Frontal cortex (tissue), 4 donors: ENCODE results near the gene NANOG. TPM values are rescaled to one million over a fixed set of nuclear protein-coding genes. Genes with fewer than 3 reads are reported as not detected.
"Not testable (repeated sequence)": the region's sequence is repeated elsewhere in the genome, so short reads cannot be mapped to it uniquely, and the experiment has no call there.

Source experiments
- DNase-seq, 2 donors: peaks; one replicate each; pipeline ENCODE4 v3.0.0; 2012; ENCODE audit warnings: low spot score in 2 of 2
- FAIRE-seq: peaks from 2 replicates; lab custom pipeline; 2012; peaks lifted over from hg19 to GRCh38; lab: Jason Lieb, UNC
- total RNA-seq: library from RNA; depleted of rRNA; stranded (reverse); fragments of >200 nt; gene quantifications from one replicate; pipeline ENCODE4 v1.2.3, GENCODE V29; 2014
- donor health status: control.
- donor health status: control.
- donor health status: control.

NANOG gene
- total RNA-seq: not detected

DNA sequence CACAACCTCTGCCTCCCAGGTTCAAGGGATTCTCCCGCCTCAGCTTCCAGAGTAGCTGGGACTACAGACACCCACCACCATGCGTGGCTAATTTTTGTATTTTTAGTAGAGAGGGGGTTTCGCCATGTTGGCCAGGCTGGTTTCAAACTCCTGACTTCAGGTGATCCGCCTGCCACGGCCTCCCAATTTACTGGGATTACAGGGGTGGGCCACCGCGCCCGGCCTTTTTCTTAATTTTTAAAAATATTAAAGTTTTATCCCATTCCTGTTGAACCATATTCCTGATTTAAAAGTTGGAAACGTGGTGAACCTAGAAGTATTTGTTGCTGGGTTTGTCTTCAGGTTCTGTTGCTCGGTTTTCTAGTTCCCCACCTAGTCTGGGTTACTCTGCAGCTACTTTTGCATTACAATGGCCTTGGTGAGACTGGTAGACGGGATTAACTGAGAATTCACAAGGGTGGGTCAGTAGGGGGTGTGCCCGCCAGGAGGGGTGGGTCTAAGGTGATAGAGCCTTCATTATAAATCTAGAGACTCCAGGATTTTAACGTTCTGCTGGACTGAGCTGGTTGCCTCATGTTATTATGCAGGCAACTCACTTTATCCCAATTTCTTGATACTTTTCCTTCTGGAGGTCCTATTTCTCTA lies at the start of gene NANOG:
NANOG (plus strand) TSS at position 519 of the 645 bp plus-strand sequence. CDS start 213 bp downstream, outside the sequence.
- not testable (repeated sequence) for FAIRE-seq, DNase-seq

DNA sequence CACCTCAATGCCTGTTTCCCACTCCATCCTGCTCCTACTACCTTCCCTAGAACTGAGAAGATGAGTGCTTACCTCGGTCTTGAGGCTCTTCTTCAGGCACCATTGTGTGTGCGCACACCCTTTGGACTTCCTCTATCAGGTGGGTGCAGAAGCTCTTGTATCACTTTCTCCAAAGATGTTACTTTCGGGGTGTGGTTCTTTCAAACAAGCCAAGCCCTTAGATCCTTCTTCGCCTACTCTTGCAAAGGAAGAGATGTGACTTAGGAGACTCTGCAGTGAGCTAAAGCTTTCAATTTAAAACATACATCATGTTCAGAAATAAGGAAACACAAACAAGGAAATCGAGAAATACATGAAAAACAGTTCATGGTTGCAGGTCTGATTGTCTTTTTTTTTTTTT lies 42.0 kb upstream of the NANOG start, which contains the start of gene CLEC4C:
CLEC4C (minus strand) TSS at position 130 of the 400 bp plus-strand sequence; CDS start at position 103, 27 bp downstream.
- FAIRE-seq: no peak
- no peak for DNase-seq

DNA sequence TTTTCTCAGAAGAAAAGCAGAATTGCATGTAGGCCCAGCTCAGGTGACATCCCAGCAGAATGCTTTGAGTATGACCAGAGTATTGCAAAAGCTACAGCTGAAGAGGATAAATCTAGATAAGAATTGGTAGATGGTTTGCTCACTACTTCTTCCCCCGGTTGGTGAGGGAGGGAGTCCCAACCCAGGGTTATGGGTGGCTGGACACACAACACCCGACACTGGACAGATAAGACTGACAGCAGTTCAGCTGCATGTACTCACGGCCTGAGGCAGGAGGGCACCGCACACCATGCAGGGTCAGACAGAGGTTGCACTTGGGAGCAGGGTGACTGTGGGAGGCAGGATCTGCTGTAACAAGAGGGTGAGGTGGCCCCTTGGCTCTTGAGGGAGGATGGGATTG lies 40.4 kb upstream of the NANOG start:
- FAIRE-seq: no peak

DNA sequence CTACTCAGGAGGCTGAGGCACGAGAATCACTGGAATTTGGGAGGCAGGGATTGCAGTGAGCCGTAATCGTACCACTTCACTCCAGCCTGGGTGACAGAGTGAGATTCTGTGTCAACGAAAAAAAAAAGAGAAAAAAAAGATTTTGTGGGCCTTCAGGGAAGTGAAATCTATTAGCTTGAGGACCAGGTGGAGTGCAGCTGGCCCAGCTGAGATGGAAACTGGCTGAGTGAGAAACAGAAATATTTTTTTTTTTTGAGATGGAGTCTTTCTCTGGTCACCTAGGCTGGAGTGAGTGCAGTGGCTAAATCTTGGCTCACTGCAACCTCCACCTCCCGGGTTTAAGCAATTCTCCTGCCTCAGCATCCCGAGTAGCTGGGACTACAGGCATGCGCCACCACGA lies 39.8 kb upstream of the NANOG start:
- DNase-seq (no peak), FAIRE-seq (no peak)

More for the DNA sequence above, 40.4 kb upstream of the NANOG start:
- no peak for DNase-seq

DNA sequence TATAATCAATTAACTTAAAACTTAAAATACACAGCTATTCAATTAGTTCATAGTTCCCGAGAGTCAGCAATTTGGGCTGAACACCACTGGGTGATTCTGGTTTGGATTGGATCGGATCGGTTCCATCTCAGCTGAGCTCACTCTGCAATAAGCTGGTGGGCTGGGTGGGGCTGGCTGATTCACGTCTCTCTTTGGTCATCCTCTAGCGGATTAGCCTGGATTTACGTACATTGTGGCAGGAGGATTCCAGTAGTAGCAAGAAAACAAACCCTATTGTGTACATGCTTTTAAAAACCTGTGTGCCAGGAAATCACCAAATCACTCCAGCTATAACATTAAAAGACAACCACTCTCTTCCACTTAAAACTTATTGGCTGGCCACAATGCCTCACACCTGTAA lies 38.9 kb upstream of the NANOG start:
- no peak for FAIRE-seq

DNA sequence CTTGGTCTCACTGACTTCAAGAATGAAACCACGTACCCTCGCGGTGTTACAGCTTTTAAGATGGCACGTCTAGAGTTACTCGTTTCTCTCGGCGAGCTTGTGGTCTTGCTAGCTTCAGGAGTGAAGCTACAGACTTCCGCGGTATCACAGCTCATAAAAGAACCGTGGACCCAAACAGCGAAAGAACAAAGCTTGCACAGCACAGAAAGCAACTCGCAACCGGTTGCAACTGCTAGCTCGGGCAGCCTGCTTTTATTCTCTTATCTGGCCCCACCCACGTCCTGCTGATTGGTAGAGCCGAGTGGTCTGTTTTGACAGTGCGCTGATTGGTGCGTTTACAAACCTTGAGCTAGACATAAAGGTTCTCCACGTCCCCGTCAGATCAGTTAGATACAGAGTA lies 37.8 kb upstream of the NANOG start:
- DNase-seq (no peak), FAIRE-seq (no peak)

More for the DNA sequence above, 38.9 kb upstream of the NANOG start:
- no peak for DNase-seq

DNA sequence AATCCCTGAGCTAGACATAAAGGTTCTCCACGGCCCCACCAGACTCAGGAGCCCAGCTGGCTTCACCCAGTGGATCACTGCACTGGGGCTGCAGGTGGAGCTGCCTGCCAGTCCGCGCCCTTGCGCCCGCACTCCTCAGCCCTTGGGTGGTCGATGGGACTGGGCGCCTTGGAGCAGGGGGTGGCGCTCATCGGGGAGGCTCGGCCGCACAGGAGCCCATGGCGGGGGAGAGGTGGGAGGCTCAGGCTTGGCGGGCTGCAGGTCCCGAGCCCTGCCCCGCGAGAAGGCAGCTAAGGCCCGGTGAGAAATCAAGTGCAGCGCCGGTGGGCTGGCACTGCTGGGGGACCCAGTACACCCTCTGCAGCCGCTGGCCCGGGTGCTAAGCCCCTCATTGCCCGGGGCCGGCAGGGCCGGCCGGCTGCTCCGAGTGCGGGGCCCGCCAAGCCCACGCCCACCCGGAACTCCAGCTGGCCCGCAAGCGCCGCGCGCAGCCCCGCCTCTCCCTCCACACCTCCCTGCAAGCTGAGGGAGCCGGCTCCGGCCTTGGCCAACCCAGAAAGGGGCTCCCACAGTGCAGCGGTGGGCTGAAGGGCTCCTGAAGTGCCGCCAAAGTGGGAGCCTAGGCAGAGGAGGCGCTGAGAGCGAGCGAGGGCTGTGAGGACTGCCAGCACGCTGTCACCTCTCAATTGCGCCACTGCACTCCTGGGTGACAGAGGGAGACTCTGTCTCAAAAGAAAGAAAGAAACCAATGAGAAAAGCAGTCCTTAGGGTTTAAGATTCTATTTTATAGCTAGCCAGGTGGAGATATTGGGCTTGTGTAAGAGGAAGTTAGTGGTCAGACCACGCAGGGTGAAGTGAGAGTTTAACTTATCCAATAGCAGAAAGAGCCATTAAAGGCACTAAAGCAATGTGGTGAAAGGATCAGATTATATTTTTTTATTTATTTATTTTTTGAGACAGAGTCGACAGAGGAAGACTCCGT lies 37.0 kb upstream of the NANOG start:
- not testable (repeated sequence) for FAIRE-seq, DNase-seq

DNA sequence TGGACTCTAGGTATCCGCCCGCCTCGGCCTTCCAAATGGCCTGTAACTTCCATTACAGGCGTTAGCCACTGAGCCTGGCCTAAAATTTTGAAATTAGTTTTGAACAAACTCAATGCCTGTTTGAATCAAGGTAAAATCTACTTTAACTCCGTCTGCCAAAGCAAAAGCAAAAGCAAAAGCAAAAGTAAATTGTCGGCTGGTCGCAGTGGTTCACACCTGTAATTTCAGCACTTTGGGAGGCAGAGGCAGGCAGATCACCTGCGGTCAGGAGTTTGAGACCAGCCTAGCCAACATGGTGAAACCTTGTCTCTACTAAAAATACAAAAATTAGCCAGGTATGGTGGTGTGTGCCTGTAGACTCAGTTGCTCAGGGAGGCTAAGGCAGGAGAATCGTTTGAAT lies 33.5 kb upstream of the NANOG start:
- FAIRE-seq, DNase-seq: not testable (repeated sequence)

DNA sequence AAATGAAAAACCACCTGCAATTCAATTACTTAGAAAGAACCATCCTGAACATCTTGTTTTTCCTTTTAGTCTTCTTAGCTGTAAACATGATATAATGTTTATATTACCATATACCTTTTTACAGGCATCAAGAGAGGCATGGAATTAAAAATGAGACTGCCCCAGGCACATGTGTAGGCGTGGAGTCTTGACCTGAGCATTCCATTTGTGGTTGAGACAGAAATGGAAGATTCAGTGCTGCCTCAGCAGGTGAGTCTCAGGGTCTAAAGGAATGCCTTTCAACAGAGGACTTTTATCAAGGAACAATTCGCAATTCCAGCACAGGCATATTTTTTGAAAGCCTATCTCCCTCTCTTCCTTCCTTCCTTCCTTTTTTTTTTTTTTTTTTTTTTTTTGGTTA lies 32.2 kb upstream of the NANOG start:
- FAIRE-seq (no peak), DNase-seq (no peak)

DNA sequence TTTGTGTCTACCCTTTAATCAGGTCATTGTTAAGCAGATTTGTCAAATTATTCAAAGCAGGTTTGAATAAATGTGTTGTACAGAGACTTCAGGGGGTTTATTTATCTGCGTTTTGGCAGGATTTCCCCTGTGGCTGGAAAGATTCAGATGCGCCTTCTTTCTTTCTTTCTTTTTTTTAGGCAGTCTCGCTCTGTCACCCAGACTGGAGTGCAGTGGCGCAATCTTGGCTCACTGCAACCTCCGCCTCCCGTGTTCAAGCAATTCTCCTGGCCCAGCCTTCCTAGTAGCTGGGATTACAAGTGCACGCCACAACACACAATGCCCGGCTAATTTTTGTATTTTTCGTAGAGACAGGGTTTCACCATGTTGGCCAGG lies 30.4 kb upstream of the NANOG start:
- FAIRE-seq (no peak), DNase-seq (no peak)

DNA sequence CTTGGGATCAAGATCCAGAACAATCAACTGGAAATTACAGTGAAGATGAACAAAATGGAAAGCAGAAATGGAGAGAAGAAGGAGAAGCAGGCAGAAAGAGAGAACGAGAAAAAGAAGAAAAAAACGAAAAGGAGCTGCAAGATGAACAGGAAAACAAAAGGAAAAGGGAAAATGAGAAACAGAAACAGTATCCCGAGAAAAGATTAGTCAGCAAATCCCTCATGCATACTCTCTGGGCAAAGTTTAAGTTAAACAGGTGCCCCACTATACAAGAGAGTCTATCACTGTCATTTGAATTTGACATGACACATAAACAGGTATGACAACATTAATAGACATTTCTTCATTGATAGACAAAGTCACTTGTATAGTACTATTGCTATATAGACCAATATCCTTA lies 19.2 kb upstream of the NANOG start:
- DNase-seq (no peak), FAIRE-seq (no peak)

DNA sequence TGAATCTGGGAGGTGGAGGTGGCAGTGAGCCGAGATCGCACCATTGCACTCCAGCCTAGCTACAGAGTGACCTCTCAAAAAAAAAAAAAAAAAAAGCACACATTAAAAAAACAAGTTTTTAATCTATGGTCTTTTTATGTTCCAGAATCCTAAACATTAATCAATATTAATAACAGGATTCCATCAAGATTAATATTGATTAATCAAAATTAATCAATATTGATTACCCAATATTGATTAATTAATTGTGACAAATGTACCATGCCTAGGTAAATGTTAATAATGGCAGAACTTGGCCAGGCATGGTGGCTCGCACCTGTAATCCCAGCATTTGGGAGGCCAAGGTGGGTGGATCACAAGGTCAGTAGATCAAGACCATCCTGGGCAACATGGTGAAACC lies 7.9 kb upstream of the NANOG start:
- FAIRE-seq: no peak

DNA sequence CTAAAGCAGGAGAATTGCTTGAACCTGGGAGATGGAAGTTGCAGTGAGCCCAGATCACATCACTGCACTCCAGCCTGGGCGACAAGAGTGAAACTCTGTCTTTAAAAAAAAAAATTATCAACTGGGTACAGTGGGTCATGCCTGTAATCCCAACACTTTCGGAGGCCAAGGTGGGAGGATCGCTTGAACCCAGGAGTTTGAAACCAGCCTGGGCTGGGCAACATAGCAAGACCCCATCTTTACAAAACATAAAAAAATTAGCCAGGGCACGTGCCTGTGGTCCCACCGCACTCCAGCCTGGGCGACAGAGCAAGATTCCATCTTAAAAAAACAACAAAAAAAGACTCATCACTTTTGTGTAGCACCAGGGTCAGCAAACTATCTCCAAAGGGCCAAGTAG lies 7.1 kb upstream of the NANOG start:
- DNase-seq (no peak), FAIRE-seq (no peak)

More for the DNA sequence above, 7.9 kb upstream of the NANOG start:
- no peak for DNase-seq

DNA sequence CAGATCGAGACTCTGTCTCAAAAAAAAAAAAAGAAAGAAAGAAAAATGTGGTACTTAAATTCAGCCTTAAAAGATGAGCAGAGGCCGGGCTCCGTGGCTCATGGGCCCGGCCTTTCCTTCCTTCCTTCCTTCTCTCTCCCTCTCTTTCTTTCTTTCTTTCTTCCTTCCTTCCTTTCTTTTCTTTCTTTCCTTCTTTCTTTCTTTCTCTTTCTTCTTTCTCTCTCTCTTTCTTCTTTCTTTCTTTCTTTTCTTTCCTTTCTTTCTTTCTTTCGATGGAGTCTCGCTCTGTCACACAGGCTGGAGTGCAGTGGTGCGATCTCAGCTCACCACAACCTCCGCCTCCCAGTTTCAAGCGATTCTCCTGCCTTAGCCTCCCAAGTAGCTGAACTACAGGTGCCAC lies 5.8 kb upstream of the NANOG start:
- FAIRE-seq, DNase-seq: not testable (repeated sequence)

DNA sequence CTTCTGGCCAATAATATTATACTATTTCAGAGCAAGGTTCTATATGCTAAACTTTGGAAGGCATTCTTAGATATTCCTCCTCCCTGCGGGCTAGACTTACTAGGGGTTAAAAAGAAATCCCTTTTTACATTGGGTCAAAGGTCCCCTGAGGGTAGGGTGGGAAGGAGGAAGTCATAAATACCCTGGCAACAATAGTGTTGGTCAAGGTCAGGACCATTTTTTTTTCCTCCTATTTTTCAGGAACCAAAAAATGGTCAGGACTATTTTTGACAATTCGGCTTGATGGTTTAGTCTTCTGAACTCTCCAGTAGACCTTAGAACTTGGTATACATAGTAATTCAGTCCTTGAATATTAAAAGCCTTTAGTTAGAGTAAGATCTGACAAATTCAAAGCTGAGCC lies 4.5 kb upstream of the NANOG start:
- DNase-seq: no peak
- FAIRE-seq: no peak

DNA sequence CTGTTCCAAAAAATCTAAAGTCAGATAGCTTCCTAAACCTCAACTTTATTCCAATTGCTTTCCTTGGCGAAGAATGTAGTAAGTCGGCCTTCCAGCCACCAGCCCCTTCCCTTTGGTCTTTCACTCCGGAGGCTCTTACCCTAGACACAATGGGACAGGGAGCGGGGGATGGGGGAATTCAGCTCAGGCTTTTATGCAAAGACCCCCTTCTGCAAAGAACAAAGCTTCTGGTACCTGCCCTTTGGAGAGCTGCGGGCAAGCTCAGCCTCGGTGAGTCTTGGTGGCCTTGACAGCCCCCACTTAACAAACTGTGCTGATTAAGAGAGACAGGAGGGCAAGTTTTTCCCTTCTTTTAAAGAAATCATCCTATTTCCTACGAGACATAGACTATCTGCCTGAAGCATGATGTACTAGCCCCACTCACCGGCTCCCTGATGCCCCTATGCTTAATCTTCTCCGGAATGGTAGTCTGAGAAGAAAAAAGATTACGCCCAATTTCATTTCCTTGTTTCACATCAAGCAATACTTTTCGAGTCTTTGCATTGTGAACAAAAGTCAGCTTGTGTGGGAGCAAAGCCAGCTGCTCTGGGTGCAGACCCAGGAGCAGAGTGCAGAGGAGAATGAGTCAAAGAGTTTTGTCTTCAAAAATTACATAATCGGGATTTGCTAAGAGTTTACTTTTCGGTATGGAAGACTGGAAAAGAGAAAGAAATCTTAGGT lies 1.5 kb upstream of the NANOG start:
- no peak for FAIRE-seq
- DNase-seq: no peak

DNA sequence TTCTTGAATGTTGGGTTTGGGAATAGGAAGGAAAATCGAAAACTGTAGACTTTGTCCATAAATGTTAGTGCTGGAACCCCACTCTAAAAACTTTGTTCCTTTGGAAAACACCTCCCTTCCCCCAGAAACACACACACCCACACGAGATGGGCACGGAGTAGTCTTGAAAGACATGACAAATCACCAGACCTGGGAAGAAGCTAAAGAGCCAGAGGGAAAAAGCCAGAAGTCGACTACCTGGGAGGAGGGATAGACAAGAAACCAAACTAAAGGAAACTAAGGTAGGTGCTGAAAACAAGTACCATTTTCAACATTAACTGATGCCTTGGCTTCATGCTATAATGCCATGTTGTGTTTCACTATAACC lies 925 bp upstream of the NANOG start:
- FAIRE-seq (no peak), DNase-seq (no peak)

DNA sequence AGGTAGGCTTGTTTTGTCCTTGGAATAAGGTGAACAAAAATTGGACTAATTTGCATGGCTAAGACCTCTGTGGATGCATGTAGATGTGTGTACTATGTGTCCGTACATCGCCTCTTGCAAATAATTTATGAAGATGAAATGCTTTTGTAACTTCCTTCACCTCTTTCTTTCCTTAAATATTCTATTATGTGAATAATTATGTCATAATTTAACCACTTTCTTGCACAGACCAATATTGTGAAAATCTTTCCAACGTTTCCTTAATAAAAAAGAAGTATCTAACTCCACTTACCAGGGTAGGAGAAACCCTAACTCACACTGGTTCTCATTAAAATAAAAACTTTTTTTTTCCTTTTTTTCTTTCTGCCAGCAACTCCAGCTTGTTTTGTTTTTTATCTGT lies 4.0 kb downstream of the NANOG start:
- FAIRE-seq: no peak
- DNase-seq: no peak

DNA sequence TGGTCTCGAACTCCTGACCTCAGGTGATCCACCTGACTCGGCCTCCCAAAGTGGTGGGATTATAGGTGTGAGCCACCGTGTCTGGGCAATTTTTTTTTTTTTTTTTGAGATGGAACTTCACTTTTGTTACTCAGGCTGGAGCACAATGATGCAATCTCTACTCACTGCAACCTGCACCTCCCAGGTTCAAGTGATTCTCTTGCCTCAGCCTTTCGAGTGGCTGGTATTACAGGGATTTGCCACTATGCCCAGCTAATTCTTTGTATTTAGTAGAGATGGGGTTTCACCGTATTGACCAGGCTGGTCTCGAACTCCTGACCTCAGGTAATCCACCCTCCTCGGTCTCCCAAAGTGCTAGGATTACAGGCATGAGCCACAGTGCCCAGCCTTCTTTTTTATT lies 8.1 kb downstream of the NANOG start:
- not testable (repeated sequence) for DNase-seq, FAIRE-seq

DNA sequence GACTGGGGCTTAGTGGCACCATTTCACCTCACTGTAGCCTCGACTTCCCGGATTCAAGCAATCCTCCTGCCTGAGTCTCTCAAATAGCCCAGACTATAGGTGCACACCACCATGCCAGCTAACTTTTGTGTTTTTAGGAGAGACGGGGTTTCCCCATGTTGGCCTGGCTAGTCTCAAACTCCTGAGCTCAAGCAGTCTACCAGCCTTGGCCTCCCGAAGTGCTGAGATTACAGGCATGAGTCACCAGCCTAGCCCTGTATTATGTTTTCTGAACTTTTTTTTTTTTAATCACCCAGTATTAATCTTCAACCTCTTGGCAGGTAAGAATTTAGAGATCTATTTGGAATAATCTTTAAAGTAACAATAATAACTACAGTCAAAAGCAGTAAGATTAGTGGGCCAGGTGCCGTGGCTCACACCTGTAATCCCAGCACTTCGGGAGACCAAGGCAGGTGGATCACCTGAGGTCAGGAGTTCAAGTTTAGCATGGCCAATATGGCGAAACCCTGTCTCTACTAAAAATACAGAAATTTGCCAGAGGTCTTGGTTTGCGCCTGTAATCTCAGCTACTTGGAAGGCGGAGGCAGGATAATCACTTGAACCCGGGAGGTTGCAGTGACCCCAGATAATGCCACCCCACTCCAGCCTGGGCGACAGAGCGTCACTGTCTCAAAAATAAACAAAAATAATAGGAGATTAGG lies 8.6 kb downstream of the NANOG start:
- DNase-seq (no peak), FAIRE-seq (no peak)
